ENCODE results near the gene SURF4.
A peak's percentile ranks its signal among the peaks of the same experiment; 100 is the strongest.

DNA sequence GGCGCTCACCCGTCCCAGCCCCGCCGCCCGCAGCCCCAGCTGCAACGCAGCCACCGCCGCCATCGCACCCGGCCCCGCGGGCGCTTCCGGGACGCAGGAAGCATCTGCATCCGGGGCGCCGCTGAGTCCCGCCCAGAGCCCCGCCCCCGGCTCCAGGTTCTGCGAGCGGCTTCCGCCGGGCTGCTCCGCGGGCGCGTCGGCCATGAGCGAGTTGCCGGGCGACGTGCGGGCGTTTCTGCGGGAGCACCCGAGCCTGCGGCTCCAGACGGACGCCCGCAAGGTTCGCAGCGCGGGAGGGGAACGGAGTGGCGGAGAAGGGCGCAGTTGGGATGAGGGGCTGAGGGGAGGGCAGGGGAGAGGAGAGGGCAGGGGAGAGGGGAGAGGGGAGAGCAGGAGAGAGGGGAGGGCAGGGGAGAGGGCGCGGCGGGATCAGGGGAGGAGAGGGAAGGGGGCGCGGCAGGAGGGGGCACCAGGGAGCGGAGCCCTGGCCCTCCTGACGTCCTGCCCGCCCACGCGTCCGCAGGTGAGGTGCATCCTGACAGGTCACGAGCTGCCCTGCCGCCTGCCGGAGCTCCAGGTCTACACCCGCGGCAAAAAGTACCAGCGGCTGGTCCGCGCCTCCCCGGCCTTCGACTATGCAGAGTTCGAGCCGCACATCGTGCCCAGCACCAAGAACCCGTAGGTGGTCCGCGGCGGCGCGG, 19.3 kb downstream of the SURF4 start, which contains the start of the genes SURF1 and SURF2:
- TF ChIP-seq, protein P1, sequence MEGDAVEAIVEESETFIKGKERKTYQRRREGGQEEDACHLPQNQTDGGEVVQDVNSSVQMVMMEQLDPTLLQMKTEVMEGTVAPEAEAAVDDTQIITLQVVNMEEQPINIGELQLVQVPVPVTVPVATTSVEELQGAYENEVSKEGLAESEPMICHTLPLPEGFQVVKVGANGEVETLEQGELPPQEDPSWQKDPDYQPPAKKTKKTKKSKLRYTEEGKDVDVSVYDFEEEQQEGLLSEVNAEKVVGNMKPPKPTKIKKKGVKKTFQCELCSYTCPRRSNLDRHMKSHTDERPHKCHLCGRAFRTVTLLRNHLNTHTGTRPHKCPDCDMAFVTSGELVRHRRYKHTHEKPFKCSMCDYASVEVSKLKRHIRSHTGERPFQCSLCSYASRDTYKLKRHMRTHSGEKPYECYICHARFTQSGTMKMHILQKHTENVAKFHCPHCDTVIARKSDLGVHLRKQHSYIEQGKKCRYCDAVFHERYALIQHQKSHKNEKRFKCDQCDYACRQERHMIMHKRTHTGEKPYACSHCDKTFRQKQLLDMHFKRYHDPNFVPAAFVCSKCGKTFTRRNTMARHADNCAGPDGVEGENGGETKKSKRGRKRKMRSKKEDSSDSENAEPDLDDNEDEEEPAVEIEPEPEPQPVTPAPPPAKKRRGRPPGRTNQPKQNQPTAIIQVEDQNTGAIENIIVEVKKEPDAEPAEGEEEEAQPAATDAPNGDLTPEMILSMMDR (IDR thresholded peaks at IDR 0.05): peak in 2 of 6 experiments; percentile 11 to 16
- TF ChIP-seq POLR2A (IDR thresholded peaks at IDR 0.05): peak in 2 of 4 donors; percentile 56 to 70

Data from esophagus squamous epithelium (tissue), 4 donors.